Large intestine (tissue), 3 donors: ENCODE measurements around the gene C3orf20. TPM values are rescaled to one million over a fixed set of nuclear protein-coding genes. Genes with fewer than 3 reads are reported as not detected.
A peak's percentile ranks its signal among the peaks of the same experiment; 100 is the strongest.

Experiments used
- DNase-seq, 2 donors: peaks; one replicate each; pipeline versions ENCODE4 v3.0.0 to v3.0.0-alpha.2; 2013
- H3K27ac ChIP-seq: one replicate; pipeline ENCODE4 v1.5.1; 2013; ENCODE audit warnings: low read length
- H3K27me3 ChIP-seq: 2 replicates; pipeline ENCODE4 v1.6.1; 2013; ENCODE audit warnings: low read length; ENCODE audit not compliant: control insufficient read depth, insufficient read depth
- H3K36me3 ChIP-seq: 2 replicates; pipeline ENCODE4 v1.6.1; 2013; ENCODE audit warnings: low read length; ENCODE audit not compliant: control insufficient read depth, insufficient read depth
- H3K4me1 ChIP-seq: one replicate; pipeline ENCODE4 v1.6.1; 2013; ENCODE audit warnings: low read length; ENCODE audit not compliant: control insufficient read depth, insufficient read depth
- H3K4me3 ChIP-seq: one replicate; pipeline ENCODE4 v1.5.1; 2013; ENCODE audit warnings: low read length
- H3K9me3 ChIP-seq: one replicate; pipeline ENCODE4 v1.6.1; 2013; ENCODE audit warnings: mild to moderate bottlenecking, low read depth, low read length, moderate library complexity; ENCODE audit not compliant: control insufficient read depth
- WGBS: methylation state at CpG from one replicate; pipeline ENCODE4 v1.1.5; 2013; ENCODE audit warnings: low lambda C conversion rate; ENCODE audit not compliant: insufficient coverage; 5-methylcytosine and 5-hydroxymethylcytosine counted together
- polyA plus RNA-seq: library from polyadenylated mRNA; unstranded; fragments of 120-200 nt; gene quantifications from one replicate; pipeline ENCODE4 v1.2.1, GENCODE V29; 2013

C3orf20 gene
- polyA plus RNA-seq, 1 donor: not detected

DNA sequence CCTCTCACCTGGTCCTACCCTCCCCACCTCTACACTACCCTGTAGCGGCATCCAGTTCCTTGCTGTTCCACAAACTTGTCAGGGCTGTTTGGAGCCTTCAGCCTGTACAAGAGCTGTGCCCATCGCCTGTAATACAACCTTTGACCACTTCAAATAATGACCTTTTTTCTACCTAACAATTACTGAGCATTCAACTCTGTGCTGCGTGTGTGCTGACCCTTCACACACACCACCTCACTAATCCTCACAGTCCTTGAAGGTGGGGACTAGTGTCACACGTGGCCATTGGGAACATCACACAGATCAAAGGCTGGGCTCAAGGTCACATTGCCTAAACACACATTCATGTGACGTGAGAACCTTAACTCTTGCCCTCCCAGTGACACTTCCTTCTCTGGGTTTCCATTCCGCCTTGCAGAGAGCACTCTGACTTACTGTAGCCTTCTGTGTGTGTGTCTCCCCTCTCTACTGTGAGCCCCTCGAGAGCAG, 3.1 kb downstream of the C3orf20 start:
- WGBS: no CpG with 5 or more reads among the region's 7 CpGs
- no peaks in the 10 kb centered on the region for H3K4me1 ChIP-seq
- H3K27me3 ChIP-seq: no peaks in the 10 kb centered on the region
- H3K4me3 ChIP-seq: no peak overlapping the region
- H3K36me3 ChIP-seq: peaks cover 5% of the 10 kb centered on the region
- no peaks in the 10 kb centered on the region for H3K9me3 ChIP-seq
- DNase-seq: peak in 1 of 2 donors; percentile 56
- no peak overlapping the region for H3K27ac ChIP-seq

DNA sequence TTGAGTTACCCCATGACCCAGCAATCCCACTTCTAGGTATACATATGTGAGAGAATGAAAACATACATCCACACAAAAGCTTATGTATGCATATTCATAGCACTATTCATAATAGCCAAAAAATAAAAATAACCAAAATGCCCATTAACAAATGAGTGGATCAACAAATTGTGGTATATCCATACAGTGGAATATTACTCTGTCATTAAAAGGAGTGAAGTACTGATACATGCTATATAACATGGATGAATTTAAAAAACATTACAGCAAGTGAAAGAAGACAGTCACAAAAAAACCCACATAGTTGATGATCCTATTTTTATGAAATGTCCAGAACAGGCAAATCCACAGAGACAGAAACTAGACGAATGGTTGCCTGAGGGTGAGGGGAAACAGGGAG, 5.2 kb downstream of the C3orf20 start:
- Histone ChIP-seq H3K4me1 (no peaks in the 10 kb centered on the region), H3K27ac (no peak overlapping the region), H3K4me3 (no peak overlapping the region), H3K9me3 (no peaks in the 10 kb centered on the region), H3K27me3 (no peaks in the 10 kb centered on the region), H3K36me3 (peaks cover under 1% of the 10 kb centered on the region)
- 100% methylated on average over 1 of the region's 1 CpG for WGBS
- DNase-seq: no peak

DNA sequence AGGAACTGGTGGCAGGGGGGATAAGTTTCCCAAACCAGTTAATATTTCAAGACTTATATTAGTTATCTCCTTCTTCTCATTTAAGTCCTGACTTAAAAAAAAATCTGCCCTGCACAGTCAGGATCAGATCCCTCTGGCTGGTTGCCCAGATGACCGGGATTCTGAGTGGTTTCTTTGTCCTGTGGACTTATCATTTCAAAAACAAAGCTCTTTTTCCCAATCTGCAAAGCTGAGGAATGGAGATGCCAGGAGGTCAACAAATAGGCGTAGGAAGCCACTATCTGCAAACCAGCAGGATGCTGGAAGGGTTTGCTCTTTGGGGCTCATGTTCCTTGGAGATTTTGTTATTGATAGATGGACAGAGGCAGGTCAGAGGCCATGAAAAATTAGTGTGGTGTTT, 5.8 kb downstream of the C3orf20 start:
- no peaks in the 10 kb centered on the region for H3K9me3 ChIP-seq
- H3K27ac ChIP-seq: no peak overlapping the region
- H3K27me3 ChIP-seq: no peaks in the 10 kb centered on the region
- no CpG with 5 or more reads among the region's 2 CpGs for WGBS
- no peaks in the 10 kb centered on the region for H3K4me1 ChIP-seq
- H3K36me3 ChIP-seq: no peaks in the 10 kb centered on the region
- DNase-seq: no peak
- no peak overlapping the region for H3K4me3 ChIP-seq

DNA sequence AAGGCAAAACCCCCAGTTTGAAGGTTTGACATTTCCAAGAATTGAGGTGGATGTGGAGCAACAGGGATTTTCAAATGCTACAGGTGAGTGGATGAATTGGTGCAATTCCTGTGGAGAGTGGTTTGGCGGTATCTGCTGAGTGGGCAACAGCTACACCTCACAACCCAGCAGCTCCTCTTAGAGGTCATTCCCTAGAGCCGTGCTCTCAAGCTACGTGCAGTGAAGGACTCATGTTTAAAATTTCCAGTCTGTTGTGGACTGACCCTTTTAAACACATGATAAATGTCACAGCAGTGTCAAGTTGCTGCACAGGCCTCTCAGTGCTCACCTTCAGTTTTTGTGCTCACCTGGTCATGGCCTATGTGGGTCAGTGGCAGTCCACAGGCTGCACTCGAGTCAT, 9.5 kb downstream of the C3orf20 start:
- H3K4me1 ChIP-seq: no peaks in the 10 kb centered on the region
- no CpG with 5 or more reads among the region's 4 CpGs for WGBS
- no peaks in the 10 kb centered on the region for H3K36me3 ChIP-seq
- no peaks in the 10 kb centered on the region for H3K9me3 ChIP-seq
- DNase-seq: no peak
- no peak overlapping the region for H3K27ac ChIP-seq
- no peaks in the 10 kb centered on the region for H3K27me3 ChIP-seq
- H3K4me3 ChIP-seq: no peak overlapping the region

DNA sequence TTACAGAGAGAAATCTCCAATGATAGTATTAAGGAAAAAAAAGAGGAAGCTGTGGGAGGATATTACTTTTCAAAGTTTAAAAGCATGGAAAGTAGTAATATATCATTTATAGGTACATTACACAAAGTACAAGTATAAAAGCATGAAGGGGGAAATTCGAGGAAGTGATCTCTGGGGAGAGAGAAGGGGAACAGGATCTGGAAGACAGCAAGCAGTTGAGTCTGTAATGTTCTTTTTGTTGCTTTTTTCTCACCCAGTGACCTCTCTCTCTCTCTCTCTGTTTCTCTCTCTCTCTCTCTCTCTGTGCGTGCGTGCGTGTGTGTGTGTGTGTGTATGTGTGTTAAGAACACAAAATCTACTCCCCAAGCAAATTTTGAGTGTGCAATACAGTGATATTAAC, 10.2 kb downstream of the C3orf20 start:
- no peak for DNase-seq
- Histone ChIP-seq H3K36me3 (no peaks in the 10 kb centered on the region), H3K4me1 (no peaks in the 10 kb centered on the region), H3K4me3 (no peak overlapping the region), H3K9me3 (no peaks in the 10 kb centered on the region), H3K27ac (no peak overlapping the region), H3K27me3 (no peaks in the 10 kb centered on the region)
- WGBS: 50% methylated on average over 1 of the region's 4 CpGs

DNA sequence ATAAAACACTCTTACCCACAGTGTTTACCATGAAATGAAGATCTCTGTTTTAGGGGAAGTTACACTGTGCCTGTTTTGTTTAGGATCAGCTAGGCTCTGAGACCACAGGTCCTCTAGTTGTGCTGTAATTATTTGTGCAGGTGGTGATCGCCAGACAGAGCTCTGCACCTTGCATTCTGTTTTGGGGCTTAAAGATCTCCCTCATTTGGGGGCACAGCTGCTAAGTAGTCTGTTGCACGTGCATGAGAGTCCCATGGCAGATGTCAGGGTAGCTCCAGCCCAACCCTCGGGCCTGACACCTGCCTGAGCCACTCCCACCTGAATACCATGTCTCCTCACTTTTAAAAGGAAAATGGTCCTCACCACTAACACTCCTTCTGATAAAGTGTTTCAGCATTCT, 12.4 kb downstream of the C3orf20 start:
- H3K4me1 ChIP-seq: no peaks in the 10 kb centered on the region
- H3K27ac ChIP-seq: no peak overlapping the region
- H3K36me3 ChIP-seq: no peaks in the 10 kb centered on the region
- H3K27me3 ChIP-seq: no peaks in the 10 kb centered on the region
- H3K4me3 ChIP-seq: no peak overlapping the region
- no peaks in the 10 kb centered on the region for H3K9me3 ChIP-seq
- WGBS: no CpG with 5 or more reads among the region's 3 CpGs
- DNase-seq: no peak

DNA sequence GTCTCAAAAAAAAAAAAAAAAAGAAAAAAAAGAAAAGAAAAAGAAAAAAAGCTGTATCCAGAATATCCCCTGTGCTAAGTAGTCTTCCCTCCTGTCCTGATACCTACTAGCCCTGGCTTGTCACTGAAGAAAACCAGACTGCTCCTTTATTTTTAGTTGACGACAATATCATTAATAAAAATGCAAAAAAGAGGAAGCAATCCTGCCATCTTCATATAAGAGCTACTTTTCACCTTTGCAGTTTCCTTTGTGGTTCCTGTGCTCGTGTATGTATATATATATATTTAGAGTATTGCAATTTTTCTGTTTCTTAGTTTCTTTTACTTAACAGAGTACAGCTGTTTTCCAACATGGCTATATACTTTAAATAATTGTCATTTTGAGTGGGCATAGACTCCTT, 13.6 kb downstream of the C3orf20 start:
- Histone ChIP-seq H3K9me3 (no peaks in the 10 kb centered on the region), H3K27me3 (no peaks in the 10 kb centered on the region), H3K27ac (no peak overlapping the region), H3K4me3 (no peak overlapping the region), H3K36me3 (no peaks in the 10 kb centered on the region), H3K4me1 (no peaks in the 10 kb centered on the region)
- WGBS: 100% methylated on average over 1 of the region's 2 CpGs
- DNase-seq: no peak

DNA sequence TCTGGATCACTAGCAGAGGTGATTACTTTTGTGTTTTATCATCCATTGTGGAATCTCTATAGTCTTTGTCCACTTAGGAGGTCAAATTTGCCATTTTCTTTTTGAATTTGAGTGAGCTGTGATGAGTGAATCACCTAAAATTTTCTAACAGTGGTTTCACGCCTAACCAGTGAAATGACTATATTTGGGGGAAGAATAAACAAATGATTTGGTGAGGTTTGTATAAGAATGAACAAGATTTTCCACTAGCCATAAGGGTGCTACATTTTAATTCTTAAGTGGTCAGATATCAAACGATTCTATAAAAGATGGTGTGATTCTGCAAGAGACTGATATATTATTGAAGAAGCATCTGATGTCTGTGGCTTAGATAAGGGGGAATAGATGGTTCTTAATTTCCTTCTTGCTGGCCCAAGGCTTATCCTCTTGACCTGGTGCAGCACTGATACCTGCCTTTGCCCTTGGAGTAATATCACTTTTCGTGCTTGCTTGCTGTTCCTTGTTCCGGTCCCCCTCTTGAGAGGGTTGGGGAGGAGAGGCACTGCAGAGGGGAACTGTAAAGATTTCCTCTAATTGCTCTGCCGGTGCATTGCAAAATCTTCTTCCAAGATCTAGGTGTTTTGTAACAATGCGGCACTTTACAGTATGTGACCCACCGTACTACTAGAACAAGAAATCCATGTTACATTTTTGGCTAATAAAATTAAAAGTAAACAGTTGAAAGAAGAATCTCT, 14.5 kb downstream of the C3orf20 start:
- H3K27ac ChIP-seq: no peak overlapping the region
- 61% methylated on average over 2 of the region's 7 CpGs for WGBS
- DNase-seq: no peak
- H3K9me3 ChIP-seq: no peaks in the 10 kb centered on the region
- no peak overlapping the region for H3K4me3 ChIP-seq
- no peaks in the 10 kb centered on the region for H3K36me3 ChIP-seq
- H3K27me3 ChIP-seq: no peaks in the 10 kb centered on the region
- no peaks in the 10 kb centered on the region for H3K4me1 ChIP-seq

DNA sequence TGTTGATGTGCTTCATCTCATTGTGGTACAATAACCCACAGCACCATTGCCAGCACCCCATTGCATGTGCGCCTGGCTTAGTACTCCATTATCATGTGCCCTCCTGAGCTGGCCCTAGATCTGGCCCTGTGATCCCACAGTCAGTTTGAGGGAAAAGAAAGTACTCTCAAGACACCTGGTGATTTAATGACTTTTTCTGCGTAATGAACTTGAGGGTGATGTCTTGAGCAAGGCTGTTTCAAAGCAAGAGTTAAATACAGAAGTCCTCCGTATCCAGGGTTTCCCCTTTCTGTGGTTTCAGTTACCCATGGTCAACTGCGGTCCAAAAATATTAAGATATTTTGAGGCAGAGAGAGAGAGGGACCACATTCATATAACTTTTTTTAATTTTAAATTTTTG, 16.3 kb downstream of the C3orf20 start:
- H3K27ac ChIP-seq: no peak overlapping the region
- H3K27me3 ChIP-seq: no peaks in the 10 kb centered on the region
- H3K4me1 ChIP-seq: no peaks in the 10 kb centered on the region
- WGBS: no CpG with 5 or more reads among the region's 4 CpGs
- DNase-seq: no peak
- no peaks in the 10 kb centered on the region for H3K36me3 ChIP-seq
- H3K9me3 ChIP-seq: no peaks in the 10 kb centered on the region
- no peak overlapping the region for H3K4me3 ChIP-seq

DNA sequence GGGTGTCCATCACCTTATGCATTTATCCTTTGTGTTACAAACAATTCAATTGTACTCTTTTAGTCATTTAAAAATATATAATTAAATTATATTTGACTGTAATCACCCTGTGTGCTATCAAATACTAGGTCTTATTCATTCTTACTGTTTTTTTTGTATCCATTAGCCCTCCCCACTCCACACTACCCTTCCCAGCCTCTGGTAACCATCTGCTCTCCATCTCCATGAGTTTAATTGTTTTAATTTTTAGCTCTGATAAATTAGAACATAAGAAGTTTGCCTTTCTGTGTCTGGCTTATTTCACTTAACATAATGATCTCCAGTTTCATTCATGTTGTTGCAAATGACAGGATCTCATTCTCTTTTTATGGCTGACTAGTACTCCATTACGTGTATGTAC, 16.8 kb downstream of the C3orf20 start:
- H3K4me3 ChIP-seq: no peak overlapping the region
- WGBS: no CpG with 5 or more reads among the region's 1 CpG
- H3K4me1 ChIP-seq: no peaks in the 10 kb centered on the region
- no peak overlapping the region for H3K27ac ChIP-seq
- no peaks in the 10 kb centered on the region for H3K36me3 ChIP-seq
- no peak for DNase-seq
- H3K9me3 ChIP-seq: no peaks in the 10 kb centered on the region
- H3K27me3 ChIP-seq: no peaks in the 10 kb centered on the region

DNA sequence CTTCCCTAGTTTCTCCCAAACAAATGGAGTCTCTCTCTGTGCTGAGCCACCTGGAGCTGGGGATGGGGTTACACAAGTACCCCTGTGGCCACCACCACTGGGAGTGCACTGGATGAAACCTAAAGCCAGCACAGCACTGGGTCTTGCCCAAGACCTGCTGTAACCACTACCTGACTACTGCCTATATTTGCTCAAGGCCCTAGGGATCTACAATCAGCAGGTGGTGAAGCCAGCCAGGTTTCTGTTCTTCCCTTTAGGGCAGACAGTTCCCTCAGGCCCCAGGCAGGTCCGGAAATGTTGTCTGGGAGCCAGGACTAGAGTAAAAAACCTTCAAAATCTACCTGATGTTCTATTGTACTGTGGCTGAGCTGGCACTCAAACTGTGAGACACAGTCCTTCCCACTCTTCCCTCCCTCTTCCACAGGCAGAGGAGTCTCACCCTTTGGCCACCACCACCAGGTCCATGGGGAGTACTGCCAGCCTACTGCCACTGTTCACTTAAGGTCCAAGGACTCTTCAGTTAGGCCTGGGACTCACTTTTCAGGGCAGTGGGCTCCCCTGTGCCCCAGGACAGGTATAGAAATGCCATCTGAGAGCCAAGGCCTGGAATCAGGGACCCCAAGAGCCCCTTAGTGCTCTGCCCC, 23.8 kb downstream of the C3orf20 start:
- Histone ChIP-seq H3K4me3 (no peak overlapping the region), H3K27me3 (no peaks in the 10 kb centered on the region), H3K27ac (no peak overlapping the region), H3K9me3 (no peaks in the 10 kb centered on the region), H3K4me1 (no peaks in the 10 kb centered on the region), H3K36me3 (no peaks in the 10 kb centered on the region)
- no CpG with 5 or more reads among the region's 1 CpG for WGBS
- no peak for DNase-seq
